Natural killer cell treated with Interleukin-12 subunit alpha and Interleukin-12 subunit beta and Interleukin-15 and Interleukin-18, amount 100 ng/mL, for 72 hours (primary cell): Measurements from ENCODE around the gene MELTF. TPM values are rescaled to one million over a fixed set of nuclear protein-coding genes. Genes with fewer than 3 reads are reported as not detected.
A peak's percentile ranks its signal among the peaks of the same experiment; 100 is the strongest.
"Not testable (repeated sequence)": the region's sequence is repeated elsewhere in the genome, so short reads cannot be mapped to it uniquely, and the experiment has no call there.

Experiments used
- ATAC-seq, 2 donors: fragments of 150-1000 bp; cut with Tn5 transposase in 1 of 2; sonication (Bioruptor Pico), chemical (Tn5 transposase) in 1 of 2; 2 replicates each; pipeline ENCODE4 v1.10.0; 2021
- DNase-seq: peaks from one replicate; pipeline ENCODE4 v3.0.0; 2022; ENCODE audit warnings: low spot score
- H3K27ac Mint-ChIP-seq, 2 donors: 1 replicate in 1 of 2; 2 replicates in 1 of 2; pipeline ENCODE4 v1.8.0; 2022; ENCODE audit warnings: mixed read lengths in 2 of 2, mild to moderate bottlenecking in 1 of 2, moderate library complexity in 1 of 2
- H3K27me3 Mint-ChIP-seq, 2 donors: 1 replicate in 1 of 2; 2 replicates in 1 of 2; pipeline ENCODE4 v1.8.0; 2022; ENCODE audit warnings: mixed read lengths in 2 of 2
- H3K36me3 Mint-ChIP-seq: one replicate; pipeline ENCODE4 v1.8.0; 2022; ENCODE audit warnings: mixed read lengths
- H3K4me1 Mint-ChIP-seq, 2 donors: 1 replicate in 1 of 2; 2 replicates in 1 of 2; pipeline ENCODE4 v1.8.0; 2022; ENCODE audit warnings: low read depth in 2 of 2, mixed read lengths in 2 of 2, mild to moderate bottlenecking in 1 of 2
- H3K4me3 Mint-ChIP-seq: one replicate; pipeline ENCODE4 v1.8.0; 2022; ENCODE audit warnings: mixed read lengths
- H3K9me3 Mint-ChIP-seq: 2 replicates; pipeline ENCODE4 v1.8.0; 2022; ENCODE audit warnings: mixed read lengths
- total RNA-seq, 2 donors: library from RNA; stranded (reverse); gene quantifications; one replicate each; pipeline ENCODE4 v1.2.3, GENCODE V29; 2022

MELTF gene
- total RNA-seq: 1 to 10 TPM; 2.1 to 3.7 TPM

DNA sequence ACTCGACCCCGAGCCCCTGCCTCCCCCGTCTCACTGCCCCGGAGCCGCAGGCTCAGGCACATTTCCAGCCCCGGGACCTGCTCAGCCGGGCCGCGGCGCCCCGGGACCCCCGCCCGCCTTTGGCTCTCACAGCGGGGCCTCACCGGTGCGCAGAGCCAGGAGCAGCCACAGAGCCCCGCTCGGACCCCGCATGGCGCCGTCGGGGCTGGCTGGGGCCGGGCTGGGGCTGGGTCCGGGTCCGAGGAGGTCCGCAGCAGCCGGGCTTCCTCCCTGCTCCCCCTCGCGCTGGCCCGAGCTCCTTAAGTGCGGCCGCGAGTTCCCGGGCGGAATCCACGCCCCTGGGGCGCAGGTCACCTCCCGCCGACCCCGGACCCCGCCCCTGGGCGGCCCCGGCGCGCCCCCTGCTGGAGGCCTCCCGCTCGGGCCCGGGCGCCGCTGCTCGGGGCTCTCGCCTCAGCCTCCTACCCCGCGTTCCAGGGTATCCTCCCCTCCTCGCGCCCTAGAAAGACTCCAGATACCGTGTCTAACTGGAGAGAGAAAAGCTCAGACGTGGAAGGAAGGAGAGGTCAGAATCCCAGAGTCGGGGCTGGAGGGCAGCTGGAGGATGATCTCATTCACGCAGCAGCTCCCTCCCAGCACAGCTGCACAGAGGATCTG lies at the start of gene MELTF:
Gene MELTF (minus strand): TSS at position 307 of the 657 bp plus-strand sequence. CDS start 115 bp downstream, at position 192.
- no peak within 1 kb of the TSS for H3K27ac Mint-ChIP-seq
- ATAC-seq: peak; percentile 88 to 91
- peak within 1 kb of the TSS; percentile 60 for H3K4me3 Mint-ChIP-seq
- H3K27me3 Mint-ChIP-seq: peaks cover 1 to 3% of the 10 kb centered on the region in 2 donors
- H3K36me3 Mint-ChIP-seq: no peaks in the 10 kb centered on the region
- DNase-seq: peak; percentile 84
- no peaks in the 10 kb centered on the region for H3K9me3 Mint-ChIP-seq
- H3K4me1 Mint-ChIP-seq: peaks cover under 1 to 14% of the 10 kb centered on the region in 2 donors

GRCh38 chr3:197076415-197076814 lies 46.8 kb upstream of the MELTF start:
- Mint-ChIP-seq H3K4me3 (no peak overlapping the region), H3K27me3 (no peaks in the 10 kb centered on the region), H3K36me3 (peaks cover 10% of the 10 kb centered on the region), H3K4me1 (no peaks in the 10 kb centered on the region), H3K27ac (no peak overlapping the region), H3K9me3 (no peaks in the 10 kb centered on the region)
- no peak for ATAC-seq
- DNase-seq: no peak

DNA sequence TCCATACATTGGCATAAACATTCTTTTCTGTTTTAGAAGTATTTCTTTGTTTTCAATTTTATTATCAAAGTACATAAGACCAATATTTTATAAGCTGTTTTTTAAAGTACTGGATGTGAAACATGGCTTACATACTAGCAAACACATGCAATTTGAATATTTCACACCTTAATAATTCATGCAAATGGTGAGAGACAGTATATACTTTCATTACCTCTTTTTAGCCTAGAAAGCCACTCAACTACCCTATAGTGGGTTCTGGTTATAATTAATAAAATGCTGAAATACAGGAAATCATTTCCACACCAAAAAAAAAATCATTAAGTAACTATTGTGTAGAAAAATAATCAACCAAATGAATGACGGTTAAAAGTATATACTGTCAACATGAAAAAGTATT lies 38.5 kb upstream of the MELTF start:
- H3K36me3 Mint-ChIP-seq: peaks cover 9% of the 10 kb centered on the region
- ATAC-seq (no peak), DNase-seq (no peak)
- no peaks in the 10 kb centered on the region for H3K4me1 Mint-ChIP-seq
- H3K4me3 Mint-ChIP-seq: no peak overlapping the region
- H3K9me3 Mint-ChIP-seq: no peaks in the 10 kb centered on the region
- no peaks in the 10 kb centered on the region for H3K27me3 Mint-ChIP-seq
- H3K27ac Mint-ChIP-seq: no peak overlapping the region

DNA sequence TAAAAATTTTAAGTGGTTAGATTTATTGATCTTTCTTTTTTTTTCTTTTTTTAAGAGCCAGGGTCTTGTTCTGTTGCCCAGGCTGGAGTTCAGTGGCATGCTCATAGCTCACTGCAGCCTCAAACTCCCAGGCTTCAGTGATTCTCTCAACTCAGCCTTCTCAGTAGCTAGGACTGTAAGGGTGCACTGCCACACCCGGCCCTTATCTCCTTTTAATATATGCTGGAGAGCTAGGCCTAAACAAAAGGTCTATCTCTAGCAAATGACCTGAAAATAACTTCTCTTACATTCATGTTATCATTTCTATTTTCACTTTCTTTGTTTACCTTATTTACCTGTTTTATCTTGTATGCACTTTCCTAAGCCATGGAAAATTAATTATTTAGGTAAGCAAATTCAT lies 35.2 kb upstream of the MELTF start:
- no peak overlapping the region for H3K4me3 Mint-ChIP-seq
- H3K27ac Mint-ChIP-seq: no peak overlapping the region
- DNase-seq (no peak), ATAC-seq (no peak)
- H3K4me1 Mint-ChIP-seq: no peaks in the 10 kb centered on the region
- no peaks in the 10 kb centered on the region for H3K9me3 Mint-ChIP-seq
- no peaks in the 10 kb centered on the region for H3K27me3 Mint-ChIP-seq
- H3K36me3 Mint-ChIP-seq: peaks cover 6% of the 10 kb centered on the region

GRCh38 chr3:197062446-197062845 lies 32.8 kb upstream of the MELTF start:
- H3K4me1 Mint-ChIP-seq: no peaks in the 10 kb centered on the region
- DNase-seq: no peak
- H3K27ac Mint-ChIP-seq: no peak overlapping the region
- no peaks in the 10 kb centered on the region for H3K27me3 Mint-ChIP-seq
- no peaks in the 10 kb centered on the region for H3K9me3 Mint-ChIP-seq
- peaks cover 25% of the 10 kb centered on the region for H3K36me3 Mint-ChIP-seq
- no peak overlapping the region for H3K4me3 Mint-ChIP-seq
- no peak for ATAC-seq

GRCh38 chr3:197051637-197052036 lies 22.0 kb upstream of the MELTF start:
- ATAC-seq, H3K4me3 Mint-ChIP-seq, DNase-seq, H3K9me3 Mint-ChIP-seq, H3K27ac Mint-ChIP-seq, H3K36me3 Mint-ChIP-seq, H3K4me1 Mint-ChIP-seq, H3K27me3 Mint-ChIP-seq: not testable (repeated sequence)

DNA sequence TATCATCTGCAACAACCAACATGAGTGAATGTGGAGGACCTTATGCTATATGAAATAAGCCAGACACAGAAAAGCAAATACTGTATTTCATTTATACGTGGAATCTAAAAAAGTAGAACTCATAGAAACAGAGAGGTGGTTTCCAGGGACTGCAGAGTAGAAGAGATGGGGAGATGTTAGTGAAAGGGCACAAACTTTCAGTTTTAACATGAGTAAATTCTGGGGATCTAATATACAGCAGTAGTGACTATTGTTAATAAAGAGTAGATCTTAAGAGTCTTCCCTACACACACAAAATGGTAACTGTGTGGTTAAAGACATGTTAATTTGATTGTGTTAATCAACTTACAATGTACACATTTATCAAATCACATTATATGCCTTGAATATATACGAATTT lies 20.9 kb upstream of the MELTF start:
- Mint-ChIP-seq H3K9me3 (no peaks in the 10 kb centered on the region), H3K36me3 (peaks cover 6% of the 10 kb centered on the region), H3K27ac (peak overlapping the region; percentile 31 to 67), H3K4me3 (peak overlapping the region; percentile 41), H3K4me1 (peaks cover 7% of the 10 kb centered on the region in 2 donors), H3K27me3 (no peaks in the 10 kb centered on the region)
- DNase-seq (no peak), ATAC-seq (peak in 1 of 2 donors; percentile 70)

DNA sequence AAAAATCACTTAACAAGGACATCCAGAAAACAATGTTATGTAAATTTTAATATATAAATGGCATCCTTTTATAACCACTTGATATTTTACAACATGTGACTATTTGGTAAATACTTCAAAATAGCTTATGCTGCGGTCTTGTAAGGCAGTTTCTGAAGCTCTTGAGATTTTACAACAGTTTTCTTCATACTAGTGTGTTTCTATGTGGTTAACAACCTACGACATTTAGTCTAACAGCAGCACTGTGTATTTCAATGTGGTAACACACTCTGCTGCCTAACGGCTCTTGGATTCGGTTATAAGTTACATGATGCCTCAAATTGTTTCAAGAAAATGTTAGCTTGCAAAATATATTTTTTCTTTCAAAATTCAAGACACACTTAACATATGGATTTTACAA lies 12.9 kb upstream of the MELTF start:
- no peak for DNase-seq
- Mint-ChIP-seq H3K4me3 (no peak overlapping the region), H3K9me3 (no peaks in the 10 kb centered on the region), H3K4me1 (peaks cover 0 to 6% of the 10 kb centered on the region in 2 donors), H3K27ac (no peak overlapping the region), H3K36me3 (peaks cover 10% of the 10 kb centered on the region), H3K27me3 (no peaks in the 10 kb centered on the region)
- ATAC-seq: no peak

GRCh38 chr3:197041875-197042488 lies 12.4 kb upstream of the MELTF start:
- Mint-ChIP-seq H3K27ac (no peak overlapping the region), H3K4me1 (peaks cover 0 to 4% of the 10 kb centered on the region in 2 donors), H3K4me3 (no peak overlapping the region), H3K36me3 (peaks cover 10% of the 10 kb centered on the region), H3K27me3 (no peaks in the 10 kb centered on the region), H3K9me3 (no peaks in the 10 kb centered on the region)
- no peak for ATAC-seq
- DNase-seq: no peak

GRCh38 chr3:197040658-197041057 lies 11.0 kb upstream of the MELTF start:
- Mint-ChIP-seq H3K27ac (no peak overlapping the region), H3K9me3 (no peaks in the 10 kb centered on the region), H3K36me3 (peaks cover 5% of the 10 kb centered on the region), H3K4me3 (no peak overlapping the region), H3K27me3 (no peaks in the 10 kb centered on the region), H3K4me1 (peaks cover 0 to 4% of the 10 kb centered on the region in 2 donors)
- DNase-seq (no peak), ATAC-seq (no peak)

DNA sequence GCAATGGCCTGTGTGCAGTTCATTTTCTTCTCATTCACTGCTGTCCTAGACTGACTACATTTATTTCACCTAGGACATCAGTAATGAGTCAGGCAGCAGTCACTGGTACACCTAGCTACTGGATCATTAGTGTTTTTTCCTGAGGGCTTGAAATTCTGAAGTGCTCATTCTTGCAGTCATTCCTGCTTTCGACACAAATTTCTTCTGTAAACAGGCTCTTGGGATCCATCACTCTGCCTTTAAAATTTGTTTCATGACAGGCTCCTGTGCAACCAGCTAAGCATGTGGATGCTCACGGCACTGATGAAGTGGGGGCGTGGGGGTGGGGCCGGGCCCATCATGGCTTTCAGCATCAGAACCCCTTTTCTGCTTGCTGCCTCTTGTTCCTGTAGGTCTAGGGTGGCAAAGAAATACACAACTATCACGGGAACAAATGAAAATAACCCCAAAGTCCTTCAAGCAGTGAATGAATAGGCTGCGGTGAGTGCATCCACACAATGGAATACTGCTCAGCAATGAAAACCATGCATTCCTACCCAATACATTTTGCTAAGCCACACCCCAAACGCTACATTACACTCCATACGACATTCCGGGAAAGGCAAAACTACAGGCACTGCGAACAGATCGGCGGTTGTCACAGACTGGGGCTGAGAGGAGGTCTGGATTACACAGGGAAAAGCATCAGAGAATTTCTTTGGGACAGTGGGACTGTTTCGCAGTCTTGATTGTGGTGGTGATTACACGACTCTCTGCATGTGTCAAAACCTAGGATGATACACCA lies 9.3 kb upstream of the MELTF start:
- DNase-seq: no peak
- peaks cover 5 to 10% of the 10 kb centered on the region in 2 donors for H3K4me1 Mint-ChIP-seq
- no peak overlapping the region for H3K27ac Mint-ChIP-seq
- H3K36me3 Mint-ChIP-seq: no peaks in the 10 kb centered on the region
- H3K27me3 Mint-ChIP-seq: peaks cover 2 to 8% of the 10 kb centered on the region in 2 donors
- H3K9me3 Mint-ChIP-seq: no peaks in the 10 kb centered on the region
- no peak for ATAC-seq
- H3K4me3 Mint-ChIP-seq: no peak overlapping the region

- DNase-seq (no peak), ATAC-seq (no peak)
- Mint-ChIP-seq H3K27me3 (peaks cover 5 to 8% of the 10 kb centered on the region in 2 donors), H3K9me3 (no peaks in the 10 kb centered on the region), H3K36me3 (no peaks in the 10 kb centered on the region), H3K4me1 (peaks cover 5 to 12% of the 10 kb centered on the region in 2 donors), H3K27ac (no peak overlapping the region), H3K4me3 (no peak overlapping the region)
These were observed 6.0 kb upstream of the MELTF start for GRCh38 chr3:197035577-197035976.

GRCh38 chr3:197034778-197035177 lies 5.2 kb upstream of the MELTF start:
- H3K27ac Mint-ChIP-seq, H3K9me3 Mint-ChIP-seq, ATAC-seq, DNase-seq, H3K36me3 Mint-ChIP-seq, H3K27me3 Mint-ChIP-seq, H3K4me3 Mint-ChIP-seq: not testable (repeated sequence)
- peaks cover 5 to 15% of the 10 kb centered on the region in 2 donors for H3K4me1 Mint-ChIP-seq

- H3K27me3 Mint-ChIP-seq: not testable (repeated sequence)
- peaks cover 5 to 11% of the 10 kb centered on the region in 2 donors for H3K4me1 Mint-ChIP-seq
These were observed 4.1 kb upstream of the MELTF start for GRCh38 chr3:197033764-197034163.

More at GRCh38 chr3:197033764-197034163, 4.1 kb upstream of the MELTF start:
- not testable (repeated sequence) for H3K36me3 Mint-ChIP-seq, H3K27ac Mint-ChIP-seq, ATAC-seq, H3K4me3 Mint-ChIP-seq, H3K9me3 Mint-ChIP-seq, DNase-seq
